Measurements from ENCODE around the gene RERG. TPM values are rescaled to one million over a fixed set of nuclear protein-coding genes. Genes with fewer than 3 reads are reported as not detected.

Gene RERG
- total and polyA plus RNA-seq, 3 donors from 2014 or later: 14.9 to 27.2 (median 20.7) TPM

DNA sequence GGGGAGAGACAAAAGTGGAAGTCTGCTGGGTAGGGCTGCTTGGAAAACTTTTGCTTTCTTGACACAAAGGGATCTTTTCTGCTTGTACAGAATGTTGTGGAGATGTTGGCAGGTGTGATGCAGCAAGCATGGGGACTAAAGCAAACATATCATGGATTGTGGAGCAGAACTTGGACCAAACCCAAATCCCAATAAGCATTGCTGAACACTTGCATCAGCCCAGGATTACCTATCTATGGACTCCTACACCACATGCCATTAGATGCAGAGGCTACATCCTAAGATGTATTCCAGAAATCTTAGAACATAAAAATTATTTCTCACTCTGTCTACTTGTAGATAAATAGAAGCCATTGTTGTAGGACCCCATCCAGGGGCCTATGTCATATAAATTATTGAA lies 44.7 kb upstream of the RERG start:
- DNase-seq: no peak
- no peak overlapping the region for H3K4me3 ChIP-seq

DNA sequence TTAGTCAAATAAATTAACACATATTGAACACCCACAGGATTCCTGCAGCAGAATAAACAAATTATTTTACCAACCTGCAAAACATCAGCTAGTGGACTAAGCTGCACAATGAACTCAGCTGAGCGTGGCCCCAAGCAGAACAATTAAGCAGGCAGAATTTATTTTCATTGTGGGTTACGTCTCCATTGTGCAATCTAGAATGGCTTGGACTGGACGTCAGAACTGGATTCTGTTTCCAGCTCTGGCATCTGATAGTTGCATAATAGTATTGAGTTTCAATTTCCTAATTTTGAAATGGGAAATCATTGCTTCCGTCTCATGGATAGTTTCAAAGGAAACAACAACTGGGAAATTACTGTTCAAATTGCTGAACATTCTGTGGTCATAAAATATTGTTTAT lies 35.5 kb upstream of the RERG start:
- no peak overlapping the region for H3K4me3 ChIP-seq
- WGBS, 2 donors: 41 to 67% methylated on average over 4 of the region's 4 CpGs
- intact Hi-C loops (cut with DNase I; ENCODE audit: low total_unique reads): no loop called here
- H3K36me3 ChIP-seq (ENCODE audit: low read depth, missing control alignments): no peaks in the 10 kb centered on the region
- TF ChIP-seq, protein P1, sequence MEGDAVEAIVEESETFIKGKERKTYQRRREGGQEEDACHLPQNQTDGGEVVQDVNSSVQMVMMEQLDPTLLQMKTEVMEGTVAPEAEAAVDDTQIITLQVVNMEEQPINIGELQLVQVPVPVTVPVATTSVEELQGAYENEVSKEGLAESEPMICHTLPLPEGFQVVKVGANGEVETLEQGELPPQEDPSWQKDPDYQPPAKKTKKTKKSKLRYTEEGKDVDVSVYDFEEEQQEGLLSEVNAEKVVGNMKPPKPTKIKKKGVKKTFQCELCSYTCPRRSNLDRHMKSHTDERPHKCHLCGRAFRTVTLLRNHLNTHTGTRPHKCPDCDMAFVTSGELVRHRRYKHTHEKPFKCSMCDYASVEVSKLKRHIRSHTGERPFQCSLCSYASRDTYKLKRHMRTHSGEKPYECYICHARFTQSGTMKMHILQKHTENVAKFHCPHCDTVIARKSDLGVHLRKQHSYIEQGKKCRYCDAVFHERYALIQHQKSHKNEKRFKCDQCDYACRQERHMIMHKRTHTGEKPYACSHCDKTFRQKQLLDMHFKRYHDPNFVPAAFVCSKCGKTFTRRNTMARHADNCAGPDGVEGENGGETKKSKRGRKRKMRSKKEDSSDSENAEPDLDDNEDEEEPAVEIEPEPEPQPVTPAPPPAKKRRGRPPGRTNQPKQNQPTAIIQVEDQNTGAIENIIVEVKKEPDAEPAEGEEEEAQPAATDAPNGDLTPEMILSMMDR (IDR thresholded peaks at IDR 0.05): no peak
- no peak for TF ChIP-seq POLR2A (IDR thresholded peaks at IDR 0.05)
- no peaks in the 10 kb centered on the region for H3K9me3 ChIP-seq
- no peak for DNase-seq
- no peaks in the 10 kb centered on the region for H3K4me1 ChIP-seq
- H3K27ac ChIP-seq: no peak overlapping the region
- no peaks in the 10 kb centered on the region for H3K27me3 ChIP-seq

More for the DNA sequence above, 44.7 kb upstream of the RERG start:
- Histone ChIP-seq H3K9me3 (no peaks in the 10 kb centered on the region), H3K27ac (no peak overlapping the region), H3K36me3 (ENCODE audit: low read depth, missing control alignments) (no peaks in the 10 kb centered on the region), H3K4me1 (no peaks in the 10 kb centered on the region), H3K27me3 (no peaks in the 10 kb centered on the region)
- intact Hi-C loops (cut with DNase I; ENCODE audit: low total_unique reads): no loop called here
- TF ChIP-seq POLR2A (IDR thresholded peaks at IDR 0.05): no peak
- TF ChIP-seq, protein P1 (IDR thresholded peaks at IDR 0.05): no peak

DNA sequence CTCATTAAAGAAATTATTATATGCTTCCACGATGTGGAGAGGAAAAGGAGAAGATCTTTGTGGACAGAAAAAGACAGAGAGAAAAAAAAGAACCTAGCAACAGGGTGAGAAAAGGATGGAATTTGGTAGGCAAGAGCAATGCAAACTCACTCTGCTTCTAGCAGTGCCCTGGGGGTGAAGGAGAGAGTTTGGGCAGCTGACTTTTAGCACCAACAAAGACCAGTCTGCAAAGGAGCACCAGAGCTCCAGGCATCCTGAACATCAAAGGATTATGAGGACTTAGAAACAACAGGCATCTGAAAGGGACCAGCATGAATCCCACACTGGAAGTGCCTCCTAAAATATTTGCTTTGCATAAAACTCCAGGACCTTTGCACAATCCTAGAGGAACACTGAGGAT lies 32.8 kb upstream of the RERG start:
- intact Hi-C loops (cut with DNase I; ENCODE audit: low total_unique reads): no loop called here
- H3K9me3 ChIP-seq: no peaks in the 10 kb centered on the region
- no peaks in the 10 kb centered on the region for H3K36me3 ChIP-seq (ENCODE audit: low read depth, missing control alignments)
- WGBS, 2 donors: 75 to 79% methylated on average over 1 of the region's 1 CpG
- TF ChIP-seq, protein P1 (IDR thresholded peaks at IDR 0.05): no peak
- TF ChIP-seq POLR2A (IDR thresholded peaks at IDR 0.05): no peak
- H3K27me3 ChIP-seq: no peaks in the 10 kb centered on the region
- H3K4me1 ChIP-seq: no peaks in the 10 kb centered on the region
- DNase-seq: no peak
- H3K4me3 ChIP-seq: no peak overlapping the region
- H3K27ac ChIP-seq: no peak overlapping the region

DNA sequence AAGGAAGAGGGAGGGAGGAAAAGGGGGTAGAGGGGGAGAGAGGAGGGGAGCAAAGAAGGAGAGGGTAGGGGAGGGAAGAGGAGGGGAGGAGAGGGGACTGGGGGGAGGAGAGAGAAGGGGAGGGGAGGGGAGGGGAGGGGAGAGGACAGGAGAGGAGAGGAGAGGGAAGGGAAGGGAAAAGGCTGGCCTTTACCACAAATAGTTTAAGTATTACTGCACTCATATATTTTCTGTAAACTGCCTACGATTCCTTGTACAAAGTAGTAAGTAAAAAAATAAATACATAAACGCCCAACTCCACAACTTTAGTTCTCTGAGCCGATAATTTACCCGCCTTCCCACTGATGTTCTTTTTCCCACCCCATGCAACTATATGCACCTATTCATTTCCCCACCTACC lies 23.7 kb upstream of the RERG start:
- intact Hi-C loops (cut with DNase I; ENCODE audit: low total_unique reads): no loop called here
- Histone ChIP-seq H3K36me3 (ENCODE audit: low read depth, missing control alignments) (no peaks in the 10 kb centered on the region), H3K4me3 (no peak overlapping the region), H3K27ac (no peak overlapping the region), H3K27me3 (no peaks in the 10 kb centered on the region), H3K9me3 (no peaks in the 10 kb centered on the region), H3K4me1 (no peaks in the 10 kb centered on the region)
- TF ChIP-seq, protein P1 (IDR thresholded peaks at IDR 0.05): no peak
- no peak for TF ChIP-seq POLR2A (IDR thresholded peaks at IDR 0.05)
- WGBS, 2 donors: 91 to 98% methylated on average over 4 of the region's 4 CpGs
- no peak for DNase-seq

DNA sequence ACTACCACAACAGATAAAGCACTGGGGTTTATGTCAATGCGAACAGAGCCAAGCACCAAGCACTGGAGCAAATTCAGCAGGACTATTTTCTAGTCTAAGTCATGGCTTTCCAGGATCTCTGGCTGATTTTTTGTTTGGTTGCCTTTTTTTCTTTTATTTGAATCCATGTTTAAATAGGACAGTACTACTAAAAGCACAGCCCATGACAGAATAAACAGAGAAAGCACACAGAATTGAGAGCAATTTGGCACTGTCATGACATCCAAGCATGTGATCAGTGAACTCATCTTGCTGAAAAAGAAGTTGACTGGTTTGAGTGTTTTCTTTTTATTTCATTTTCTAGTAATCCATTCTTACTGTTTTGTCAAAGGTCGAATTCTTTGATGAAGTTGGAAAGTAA lies 23.1 kb upstream of the RERG start:
- no peak for TF ChIP-seq POLR2A (IDR thresholded peaks at IDR 0.05)
- TF ChIP-seq, protein P1 (IDR thresholded peaks at IDR 0.05): no peak
- Histone ChIP-seq H3K9me3 (no peaks in the 10 kb centered on the region), H3K36me3 (ENCODE audit: low read depth, missing control alignments) (no peaks in the 10 kb centered on the region), H3K4me3 (no peak overlapping the region), H3K27ac (no peak overlapping the region), H3K27me3 (no peaks in the 10 kb centered on the region), H3K4me1 (no peaks in the 10 kb centered on the region)
- WGBS, 2 donors: 86 to 88% methylated on average over 2 of the region's 2 CpGs
- DNase-seq: no peak
- intact Hi-C loops (cut with DNase I; ENCODE audit: low total_unique reads): no loop called here
